Keratinocyte (primary cell): ENCODE data around the gene ZNF385A. TPM values are rescaled to one million over a fixed set of nuclear protein-coding genes. Genes with fewer than 3 reads are reported as not detected.

Experiments used
- DNase-seq: peaks from one replicate; pipeline ENCODE4 v3.0.0-alpha.2; 2011; ENCODE audit warnings: low read depth, missing footprints, low spot score
- FAIRE-seq: peaks from 2 replicates; lab custom pipeline; 2011; peaks lifted over from hg19 to GRCh38; lab: Jason Lieb, UNC
- H2AFZ ChIP-seq: 2 replicates; pipeline ENCODE4 v1.6.0; 2012; ENCODE audit warnings: low read length, control low read depth, inconsistent platforms; ENCODE audit not compliant: control insufficient read depth
- H3K27ac ChIP-seq: 2 replicates; pipeline ENCODE4 v1.5.1; 2011; ENCODE audit warnings: low read length; ENCODE audit not compliant: control insufficient read depth, insufficient read depth
- H3K27me3 ChIP-seq: 3 replicates; pipeline ENCODE4 v1.6.0; 2011; ENCODE audit warnings: low read length; ENCODE audit not compliant: control insufficient read depth, insufficient read depth; ENCODE audit errors: extremely low read depth
- H3K36me3 ChIP-seq, 2 experiments: 2 replicates in 1 of 2; 3 replicates in 1 of 2; pipeline ENCODE4 v1.5.1; 2011; ENCODE audit warnings: low read length in 2 of 2, mild to moderate bottlenecking in 1 of 2; ENCODE audit not compliant: control insufficient read depth in 2 of 2, insufficient read depth in 2 of 2; ENCODE audit errors: extremely low read depth in 1 of 2
- H3K4me1 ChIP-seq: 3 replicates; pipeline ENCODE4 v1.5.1; 2011; ENCODE audit warnings: low read length; ENCODE audit not compliant: control insufficient read depth, insufficient read depth; ENCODE audit errors: extremely low read depth
- H3K4me2 ChIP-seq: 3 replicates; pipeline ENCODE4 v1.6.0; 2011; ENCODE audit warnings: low read depth, low read length; ENCODE audit not compliant: control insufficient read depth, insufficient read depth; ENCODE audit errors: extremely low read depth
- H3K4me3 ChIP-seq, 3 experiments: fragments of 200-600 bp in 1 of 3; sonication (generic) in 1 of 3; 2 replicates in 2 of 3; 3 replicates in 1 of 3; pipeline ENCODE4 v1.5.1; 2011 to 2016; ENCODE audit warnings: low read length in 3 of 3, mild to moderate bottlenecking in 3 of 3, control low read depth in 2 of 3, inconsistent platforms in 1 of 3, low read depth in 1 of 3, mixed read lengths in 1 of 3, mixed run types in 1 of 3, moderate library complexity in 1 of 3; ENCODE audit not compliant: control insufficient read depth in 2 of 3, insufficient read depth in 2 of 3; ENCODE audit errors: extremely low read depth in 1 of 3
- H3K79me2 ChIP-seq: 2 replicates; pipeline ENCODE4 v1.6.0; 2012; ENCODE audit warnings: low read length; ENCODE audit not compliant: control insufficient read depth, insufficient read depth
- H3K9ac ChIP-seq: 3 replicates; pipeline ENCODE4 v1.6.0; 2011; ENCODE audit warnings: low read length; ENCODE audit not compliant: control insufficient read depth, insufficient read depth; ENCODE audit errors: extremely low read depth
- H3K9me1 ChIP-seq: 3 replicates; pipeline ENCODE4 v1.6.0; 2011; ENCODE audit warnings: low read length; ENCODE audit not compliant: control insufficient read depth, insufficient read depth; ENCODE audit errors: extremely low read depth
- H3K9me3 ChIP-seq: 2 replicates; pipeline ENCODE4 v1.5.1; 2012; ENCODE audit warnings: low read depth, low read length; ENCODE audit not compliant: control insufficient read depth
- H4K20me1 ChIP-seq: 3 replicates; pipeline ENCODE4 v1.6.0; 2011; ENCODE audit warnings: low read length; ENCODE audit not compliant: control insufficient read depth, insufficient read depth; ENCODE audit errors: extremely low read depth
- EZH2 ChIP-seq: IDR thresholded peaks from one replicate; pipeline ENCODE4 v1.6.1; 2012; ENCODE audit warnings: inconsistent platforms, mild to moderate bottlenecking, low read length, moderate library complexity
- dilution Hi-C: fragments of 300-500 bp; cut with MboI; formaldehyde crosslinking; loops from one replicate; pipeline ENCODE4 v1.7.0; 2020; ENCODE audit warnings: low sequenced_read_pairs; ENCODE audit not compliant: extremely low pct_ligation_motif_present
- polyA plus RNA-seq, 5 experiments: library from polyadenylated mRNA; depleted of rRNA in 3 of 5; stranded (reverse) in 3 of 5; stranded (forward) in 1 of 5; unstranded in 1 of 5; fragments of >200 nt; gene quantifications; 1 replicate in 1 of 5; 2 replicates in 3 of 5; 3 replicates in 1 of 5; pipeline versions ENCODE4 v1.2.1 to v1.2.3, GENCODE V29; 2011 to 2012; ENCODE audit warnings: missing spikeins in 2 of 5, low read depth in 1 of 5, low replicate concordance in 1 of 5
- TF ChIP-seq, protein P1 (sequence below), 3 experiments: IDR thresholded peaks in 1 of 3; conservative IDR thresholded peaks in 1 of 3; optimal IDR thresholded peaks in 1 of 3; 2 replicates in 2 of 3; 3 replicates in 1 of 3; pipeline versions ENCODE3 to v1.5.1; 2011; ENCODE audit warnings: low read length in 3 of 3, mild to moderate bottlenecking in 3 of 3, moderate library complexity in 2 of 3, control low read depth in 1 of 3, inconsistent platforms in 1 of 3; ENCODE audit not compliant: insufficient read depth in 2 of 3; ENCODE audit errors: extremely low read depth in 1 of 3

Gene ZNF385A
- polyA plus RNA-seq, 1 donor (not counting 4 experiments of a cell fraction or from before 2014, with no cell fraction given): 11.4 TPM

DNA sequence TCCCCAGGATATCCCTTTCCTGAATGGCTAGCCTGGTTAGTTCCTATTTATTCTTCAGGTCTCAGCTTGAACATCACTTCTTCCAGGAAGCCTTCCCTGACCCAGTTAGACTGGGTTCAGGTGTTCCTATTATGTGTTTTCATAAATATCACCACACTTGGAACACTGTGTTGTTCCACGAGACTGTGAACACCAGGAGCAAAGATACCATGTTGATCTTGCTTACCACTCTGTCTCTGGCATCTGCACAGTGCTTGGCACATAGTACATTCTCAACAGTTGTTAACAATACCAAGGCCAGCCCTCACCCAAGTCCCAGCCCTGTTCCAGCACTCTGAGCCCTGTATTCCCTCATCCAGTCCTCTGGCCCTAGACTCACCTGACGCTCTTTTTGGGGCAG is 13.7 kb upstream of the ZNF385A start:
- Histone ChIP-seq H3K4me1 (peaks cover 14% of the 10 kb centered on the region), H3K9ac (no peak overlapping the region), H3K4me2 (no peak overlapping the region), H3K36me3 (peaks cover 57 to 70% of the 10 kb centered on the region in 2 experiments), H3K4me3 (no peak overlapping the region), H3K27ac (no peak overlapping the region), H3K9me1 (no peaks in the 10 kb centered on the region), H3K79me2 (no peaks in the 10 kb centered on the region), H3K27me3 (no peaks in the 10 kb centered on the region), H3K9me3 (no peaks in the 10 kb centered on the region), H2AFZ (no peak overlapping the region), H4K20me1 (no peaks in the 10 kb centered on the region)
- DNase-seq (no peak), FAIRE-seq (no peak)
- TF ChIP-seq EZH2: no peak
- TF ChIP-seq, protein P1, sequence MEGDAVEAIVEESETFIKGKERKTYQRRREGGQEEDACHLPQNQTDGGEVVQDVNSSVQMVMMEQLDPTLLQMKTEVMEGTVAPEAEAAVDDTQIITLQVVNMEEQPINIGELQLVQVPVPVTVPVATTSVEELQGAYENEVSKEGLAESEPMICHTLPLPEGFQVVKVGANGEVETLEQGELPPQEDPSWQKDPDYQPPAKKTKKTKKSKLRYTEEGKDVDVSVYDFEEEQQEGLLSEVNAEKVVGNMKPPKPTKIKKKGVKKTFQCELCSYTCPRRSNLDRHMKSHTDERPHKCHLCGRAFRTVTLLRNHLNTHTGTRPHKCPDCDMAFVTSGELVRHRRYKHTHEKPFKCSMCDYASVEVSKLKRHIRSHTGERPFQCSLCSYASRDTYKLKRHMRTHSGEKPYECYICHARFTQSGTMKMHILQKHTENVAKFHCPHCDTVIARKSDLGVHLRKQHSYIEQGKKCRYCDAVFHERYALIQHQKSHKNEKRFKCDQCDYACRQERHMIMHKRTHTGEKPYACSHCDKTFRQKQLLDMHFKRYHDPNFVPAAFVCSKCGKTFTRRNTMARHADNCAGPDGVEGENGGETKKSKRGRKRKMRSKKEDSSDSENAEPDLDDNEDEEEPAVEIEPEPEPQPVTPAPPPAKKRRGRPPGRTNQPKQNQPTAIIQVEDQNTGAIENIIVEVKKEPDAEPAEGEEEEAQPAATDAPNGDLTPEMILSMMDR (optimal IDR thresholded peaks at IDR 0.05 in 1 of 3, IDR thresholded peaks at IDR 0.05 in 1 of 3, conservative IDR thresholded peaks at IDR 0.05 in 1 of 3; ENCODE audit: extremely low read depth in 1 of 3, insufficient read depth in 2 of 3, low read length in 3 of 3): no peak
- dilution Hi-C loops: no loop called here

- FAIRE-seq: no peak
- peaks cover 51 to 62% of the 10 kb centered on the region in 2 experiments for H3K36me3 ChIP-seq
- dilution Hi-C loops: no loop called here
These were observed 12.6 kb upstream of the ZNF385A start for GRCh38 chr12:54397157-54397556.

More at GRCh38 chr12:54397157-54397556, 12.6 kb upstream of the ZNF385A start:
- peaks cover 25% of the 10 kb centered on the region for H3K4me1 ChIP-seq
- no peaks in the 10 kb centered on the region for H3K9me3 ChIP-seq
- H3K79me2 ChIP-seq: no peaks in the 10 kb centered on the region
- no peaks in the 10 kb centered on the region for H4K20me1 ChIP-seq
- no peak overlapping the region for H3K9ac ChIP-seq
- no peak for DNase-seq
- no peaks in the 10 kb centered on the region for H3K27me3 ChIP-seq
- H3K9me1 ChIP-seq: no peaks in the 10 kb centered on the region
- no peak overlapping the region for H3K27ac ChIP-seq
- no peak overlapping the region for H3K4me2 ChIP-seq
- H3K4me3 ChIP-seq: no peak overlapping the region
- TF ChIP-seq, protein P1 (optimal IDR thresholded peaks at IDR 0.05 in 1 of 3, IDR thresholded peaks at IDR 0.05 in 1 of 3, conservative IDR thresholded peaks at IDR 0.05 in 1 of 3; ENCODE audit: extremely low read depth in 1 of 3, insufficient read depth in 2 of 3, low read length in 3 of 3): no peak
- no peak for TF ChIP-seq EZH2
- no peak overlapping the region for H2AFZ ChIP-seq
